NCI-H2227 treated with DMSO at 0.1 percent for 48 hours (cell line): ENCODE measurements around the gene STAC.

Source experiments
- DNase-seq: peaks from one replicate; lab custom pipeline; 2025; lab: John Stamatoyannopoulos, UW

STAC gene

GRCh38 chr3:36380221-36381031 lies at the start of gene STAC:
STAC (plus strand) TSS chr3:36380504; CDS start chr3:36380644, 140 bp downstream.
- DNase-seq = no peak

GRCh38 chr3:36332139-36332538 lies 48.2 kb upstream of the STAC start:
- no peak for DNase-seq

- no peak for DNase-seq
These were observed 18.1 kb upstream of the STAC start for GRCh38 chr3:36362216-36362615.

GRCh38 chr3:36362973-36363372 lies 17.3 kb upstream of the STAC start:
- DNase-seq = no peak

- DNase-seq = no peak
These were observed 16.0 kb upstream of the STAC start for GRCh38 chr3:36364260-36364659.

- DNase-seq = no peak
These were observed 14.5 kb upstream of the STAC start for GRCh38 chr3:36365829-36366228.

- no peak for DNase-seq
These were observed 14.0 kb upstream of the STAC start for GRCh38 chr3:36366308-36366707.

- no peak for DNase-seq
These were observed 12.3 kb upstream of the STAC start for GRCh38 chr3:36367912-36368573.

GRCh38 chr3:36372534-36372935 lies 7.8 kb upstream of the STAC start:
- no peak for DNase-seq

GRCh38 chr3:36373084-36373483 lies 7.2 kb upstream of the STAC start:
- no peak for DNase-seq

- no peak for DNase-seq
These were observed 6.6 kb upstream of the STAC start for GRCh38 chr3:36373666-36374065.

GRCh38 chr3:36379872-36380220 lies 458 bp upstream of the STAC start:
- DNase-seq = no peak

- DNase-seq = no peak
These were observed 1.1 kb downstream of the STAC start for GRCh38 chr3:36381311-36381956.

GRCh38 chr3:36393563-36393962 lies 13.3 kb downstream of the STAC start:
- no peak for DNase-seq

- no peak for DNase-seq
These were observed 13.9 kb downstream of the STAC start for GRCh38 chr3:36394176-36394575.

GRCh38 chr3:36397841-36398240 lies 17.5 kb downstream of the STAC start:
- no peak for DNase-seq

GRCh38 chr3:36399933-36400332 lies 19.6 kb downstream of the STAC start:
- no peak for DNase-seq

GRCh38 chr3:36401056-36401455 lies 20.8 kb downstream of the STAC start:
- no peak for DNase-seq

- DNase-seq = no peak
These were observed 23.4 kb downstream of the STAC start for GRCh38 chr3:36403661-36404060.

GRCh38 chr3:36405190-36405589 lies 24.9 kb downstream of the STAC start:
- no peak for DNase-seq

GRCh38 chr3:36408146-36408545 lies 27.8 kb downstream of the STAC start:
- no peak for DNase-seq

GRCh38 chr3:36409862-36410261 lies 29.6 kb downstream of the STAC start:
- no peak for DNase-seq

GRCh38 chr3:36411587-36411986 lies 31.3 kb downstream of the STAC start:
- no peak for DNase-seq
